KBM-7 (cell line): ENCODE measurements around the gene PRDM16.
"Not testable (repeated sequence)": the region's sequence is repeated elsewhere in the genome, so short reads cannot be mapped to it uniquely, and the experiment has no call there.

ENCODE experiments used
- DNase-seq: peaks from one replicate; pipeline ENCODE4 v3.0.0-alpha.2; 2015
- in situ Hi-C: fragments of 300-500 bp; cut with MboI; formaldehyde crosslinking; loops from 2 replicates; pipeline ENCODE4 v1.14.3; 2020; ENCODE audit warnings: low sequenced_read_pairs, low pct_unique_long_range_greater_than_20kb, mixed read lengths

Gene PRDM16

DNA sequence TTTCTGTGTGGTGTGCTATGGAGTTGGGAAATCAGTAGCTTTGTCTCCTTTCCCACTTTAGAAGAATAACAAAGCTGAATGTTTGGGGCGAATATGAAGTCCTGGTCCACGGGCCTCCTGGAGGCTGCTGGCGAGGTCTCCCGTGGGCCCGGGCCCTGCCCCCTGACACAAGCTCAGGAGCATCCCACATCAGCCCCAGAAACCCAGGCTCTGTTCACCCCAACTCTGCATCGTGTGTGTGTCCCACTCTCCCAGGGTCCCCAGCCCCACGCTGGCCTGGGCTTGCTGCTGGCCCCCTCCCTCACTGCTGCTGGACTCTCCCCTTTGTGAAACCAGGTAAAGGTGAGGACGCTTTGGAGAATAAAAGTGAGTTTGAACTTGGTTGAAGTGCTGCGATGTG, 8.1 kb downstream of the PRDM16 start:
- DNase-seq = no peak
- in situ Hi-C loops = no loop called here

DNA sequence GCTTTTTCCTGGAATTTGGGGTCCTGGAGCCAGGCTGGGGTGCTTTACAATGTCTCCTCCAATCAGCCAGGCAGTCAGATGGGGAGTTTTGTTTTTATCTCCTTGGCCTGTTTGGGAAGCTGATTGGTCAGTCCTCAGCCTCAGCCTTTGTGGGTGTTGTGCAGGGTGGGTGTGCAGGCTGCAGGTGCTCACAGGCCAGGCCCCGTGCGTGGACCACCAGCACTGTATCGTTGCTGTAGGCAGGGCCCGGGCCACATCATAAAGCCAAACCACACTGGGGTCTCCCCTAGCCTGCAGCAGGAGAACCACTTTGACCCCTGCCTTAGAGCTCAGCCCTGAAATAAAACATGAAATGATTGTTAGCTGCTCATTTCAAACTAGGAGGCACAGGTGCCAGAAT, 8.6 kb downstream of the PRDM16 start:
- in situ Hi-C loops = no loop called here
- DNase-seq = no peak

DNA sequence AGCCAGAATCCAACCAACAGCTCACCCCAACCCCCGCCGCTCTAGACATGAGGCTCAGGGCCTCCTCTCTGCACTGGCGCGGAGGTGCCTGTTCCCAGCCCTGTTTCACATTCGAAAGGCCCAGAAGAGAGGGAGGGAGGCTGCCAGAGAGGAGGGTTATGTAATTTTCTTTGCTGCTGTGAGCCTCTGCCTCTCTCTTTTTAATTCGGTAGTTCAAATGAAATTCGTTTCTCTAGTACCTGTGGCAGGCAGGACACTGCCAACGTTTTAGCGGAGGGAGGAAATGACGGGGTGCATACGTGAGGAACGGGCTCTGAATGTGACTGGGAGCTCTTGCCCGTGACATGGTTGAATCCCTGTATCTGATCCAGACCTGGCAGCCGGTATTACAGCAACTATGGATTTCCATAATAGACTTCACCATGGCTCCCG, 9.4 kb downstream of the PRDM16 start:
- DNase-seq = no peak
- in situ Hi-C loops = no loop called here

DNA sequence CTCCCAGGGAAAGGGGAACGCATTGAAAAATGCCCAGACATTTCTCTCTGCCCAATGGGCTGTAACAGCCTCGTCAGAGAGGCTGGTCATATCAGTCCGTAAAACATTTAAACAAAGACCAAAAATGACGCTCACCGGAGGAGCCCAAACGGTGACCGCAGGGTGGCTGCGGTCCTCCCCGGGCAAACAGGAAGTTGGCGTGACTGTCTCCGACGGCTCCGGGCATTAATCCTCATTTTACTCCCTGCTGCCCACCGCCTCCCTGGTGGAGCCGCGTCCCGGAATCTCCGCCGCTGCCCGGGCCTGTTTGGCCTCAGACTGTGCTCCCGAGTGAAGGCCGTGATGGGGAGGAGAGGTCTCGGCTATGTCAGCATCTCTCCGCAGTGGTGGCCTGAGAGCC, 9.9 kb downstream of the PRDM16 start:
- in situ Hi-C loops = no loop called here
- DNase-seq = no peak

DNA sequence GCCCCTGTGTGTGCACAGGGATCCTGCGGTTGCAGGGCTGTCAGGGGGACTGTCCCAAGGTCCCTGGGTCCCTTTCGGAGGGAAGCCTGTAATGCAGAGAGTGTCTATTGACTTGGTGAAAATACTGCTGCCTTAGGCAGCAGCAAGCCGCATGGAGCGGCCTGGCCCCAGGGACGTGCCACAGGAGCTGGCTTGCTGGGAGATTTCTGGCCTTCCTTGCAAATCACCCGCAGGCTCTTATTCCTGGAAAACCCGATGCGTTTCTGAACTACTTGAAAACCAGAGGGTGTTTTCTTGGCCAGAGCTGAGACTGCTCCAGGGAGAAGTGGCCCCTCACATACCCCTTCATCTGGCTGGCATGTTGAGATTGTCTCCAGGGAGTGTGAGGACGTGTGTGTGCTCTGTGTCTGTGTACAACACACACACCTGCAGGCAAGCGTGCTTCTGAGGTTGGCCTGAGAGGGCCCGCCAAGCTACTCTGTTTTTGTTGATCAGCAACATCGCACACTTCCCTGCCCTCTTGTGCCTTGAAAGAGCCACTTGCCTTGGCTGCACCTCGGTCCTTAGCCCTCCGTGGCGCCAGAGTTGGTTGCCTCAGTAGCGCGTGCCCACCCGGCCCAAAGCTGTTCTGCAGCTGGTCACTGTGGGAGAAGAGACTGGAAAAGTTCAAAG, 10.5 kb downstream of the PRDM16 start:
- DNase-seq = no peak
- in situ Hi-C loops = no loop called here

DNA sequence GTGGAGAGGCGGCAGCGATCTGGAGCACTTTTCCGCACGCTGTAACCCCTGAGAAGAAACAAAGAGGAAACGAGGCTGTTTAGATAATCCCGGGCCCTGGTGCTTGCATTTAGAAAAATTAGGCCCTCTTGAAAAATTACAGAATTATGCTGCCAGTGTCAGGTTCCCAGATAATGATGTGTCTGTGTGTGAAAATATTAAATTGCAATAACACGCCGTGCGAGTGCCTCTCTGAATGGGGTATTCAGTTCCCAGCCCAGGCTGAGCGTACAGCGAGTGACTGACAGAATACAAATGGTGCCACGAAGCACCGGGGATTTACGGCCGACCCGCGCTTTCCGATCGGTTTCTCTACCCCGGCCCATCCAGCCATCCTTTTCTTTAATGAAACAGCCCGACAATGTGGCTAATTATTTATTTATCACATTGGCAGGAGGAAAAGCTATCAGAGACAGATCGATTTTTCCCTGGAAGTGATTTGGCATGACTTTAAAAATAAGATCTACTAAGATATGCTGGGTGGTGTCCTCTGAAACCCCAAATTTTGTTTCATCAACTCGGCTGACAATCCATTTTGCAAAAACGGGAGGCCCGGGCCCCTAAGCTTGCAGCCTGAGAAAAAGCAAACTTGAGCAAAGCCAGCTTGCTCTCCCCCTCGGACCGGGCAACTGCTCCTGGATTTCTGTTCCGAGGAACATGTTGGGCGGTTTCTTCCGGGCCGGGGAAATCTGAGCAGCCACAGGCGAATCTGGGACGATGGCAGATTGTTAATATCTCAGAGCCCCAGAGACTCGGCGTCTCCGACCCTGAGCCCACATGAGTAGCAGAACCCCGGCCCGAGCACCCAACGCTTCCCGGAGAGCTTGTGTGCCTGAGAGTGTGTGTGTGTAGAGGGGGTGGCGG, 11.3 kb downstream of the PRDM16 start:
- in situ Hi-C loops = no loop called here
- DNase-seq = no peak

DNA sequence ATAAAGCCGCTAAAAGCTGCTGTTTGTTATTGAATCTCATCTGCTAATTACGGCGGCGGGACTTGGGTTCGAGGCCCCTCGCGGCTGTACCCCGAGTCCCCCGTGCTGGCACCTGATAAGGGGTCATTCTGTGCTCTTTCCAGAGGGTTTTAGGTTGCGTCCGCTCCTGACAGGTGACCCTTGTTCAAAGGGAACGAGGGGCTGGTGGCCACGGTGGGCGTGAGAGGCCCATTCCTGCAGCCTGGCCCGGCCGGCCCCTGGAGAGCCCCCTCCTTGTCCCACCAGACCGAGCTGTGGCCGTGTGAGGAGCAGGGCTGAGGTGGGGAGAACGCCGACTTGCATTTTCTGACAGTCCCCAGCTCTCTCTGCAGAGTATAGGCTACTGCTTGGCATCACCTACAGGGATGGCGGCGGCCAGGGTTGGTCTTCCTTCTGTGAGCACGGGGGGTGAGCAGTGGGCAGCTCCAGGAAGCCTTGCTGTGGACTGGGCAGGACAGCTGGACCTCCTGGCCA, 12.2 kb downstream of the PRDM16 start:
- in situ Hi-C loops = no loop called here
- no peak for DNase-seq

DNA sequence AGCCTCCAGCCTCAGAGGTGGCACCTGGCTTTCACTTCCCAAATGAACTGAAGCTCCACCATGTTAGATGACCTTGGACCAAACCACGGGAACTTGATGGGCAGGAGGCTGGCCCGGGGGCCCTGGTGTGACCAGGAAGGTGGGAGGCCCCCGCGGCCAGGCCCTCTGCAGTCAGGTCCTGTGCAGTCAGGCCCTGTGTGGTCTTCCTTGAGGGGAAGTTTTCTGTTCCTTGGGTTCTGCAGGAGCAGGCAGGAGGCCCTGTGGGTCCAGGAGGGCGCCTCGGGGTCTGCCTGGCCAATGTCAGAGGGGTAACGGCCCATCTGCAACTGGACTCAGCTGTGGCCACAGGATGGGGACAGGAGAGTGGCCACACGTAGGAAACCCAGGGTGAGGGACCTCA, 13.0 kb downstream of the PRDM16 start:
- DNase-seq = no peak
- in situ Hi-C loops = no loop called here

DNA sequence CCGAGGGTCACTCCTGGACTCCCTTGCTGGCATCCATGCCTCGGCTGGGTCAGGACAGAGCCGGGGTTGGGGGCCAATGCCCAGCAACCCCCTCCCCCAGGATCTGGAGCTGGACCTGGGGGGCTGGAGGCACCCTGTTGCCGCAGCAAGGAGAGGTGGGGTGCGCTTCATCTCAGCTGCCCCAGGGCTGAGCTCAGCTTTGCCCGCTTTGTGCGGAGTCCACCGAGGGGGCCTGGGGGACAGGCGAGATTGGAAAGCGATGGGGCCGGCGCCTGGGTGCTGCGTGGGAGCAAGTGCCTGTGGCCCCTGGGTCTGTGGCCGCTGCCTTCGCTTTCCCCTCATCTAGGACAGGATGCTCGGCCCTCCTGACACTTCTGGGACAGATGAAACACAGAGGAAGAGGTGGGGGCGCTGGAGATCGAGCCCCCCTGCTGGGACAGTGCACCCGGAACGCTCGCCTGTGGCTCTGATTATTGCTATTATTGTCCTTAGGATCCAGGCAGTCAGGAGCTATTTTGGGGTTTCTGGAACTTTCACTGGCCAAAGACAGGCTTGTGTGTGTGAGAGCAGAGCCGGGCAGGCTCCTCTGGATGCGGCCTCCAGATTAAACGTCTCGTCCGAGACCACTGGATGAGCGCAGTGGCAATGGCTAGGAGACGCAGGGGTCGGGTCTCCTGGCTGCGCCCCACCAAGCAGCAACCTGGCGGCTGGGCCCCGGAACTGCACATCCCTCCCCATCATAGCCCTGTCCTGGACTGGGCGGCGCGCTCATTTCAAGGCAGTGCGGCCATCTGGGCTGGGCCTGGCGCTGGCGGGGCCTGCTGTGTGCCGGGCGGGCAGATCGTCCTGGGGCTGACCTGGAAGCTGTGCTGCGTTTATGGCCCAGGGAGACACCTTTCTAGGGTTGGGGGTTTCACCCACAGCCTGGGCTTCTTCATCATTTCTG, 13.8 kb downstream of the PRDM16 start:
- no peak for DNase-seq
- in situ Hi-C loops = no loop called here

DNA sequence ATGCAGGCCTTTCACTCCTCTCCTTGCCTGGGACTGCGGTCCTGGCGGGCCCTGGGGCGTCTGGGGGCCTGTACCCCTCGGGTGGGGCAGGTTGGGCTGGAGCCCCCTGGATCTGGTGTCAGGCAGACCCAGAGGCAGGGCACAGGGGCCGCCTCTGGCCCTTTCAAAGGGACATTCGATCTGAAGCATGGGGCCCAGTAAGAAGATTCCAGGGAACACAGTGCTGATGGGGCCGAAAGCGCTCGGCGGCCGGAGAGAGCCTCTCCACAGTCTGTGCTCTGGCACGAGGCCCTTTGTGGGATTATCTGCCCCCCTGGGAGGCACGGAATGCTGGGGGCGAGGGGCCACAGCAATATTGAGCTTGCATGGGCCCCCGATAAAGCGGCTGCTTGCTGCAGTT, 15.2 kb downstream of the PRDM16 start:
- in situ Hi-C loops = no loop called here
- DNase-seq = no peak

DNA sequence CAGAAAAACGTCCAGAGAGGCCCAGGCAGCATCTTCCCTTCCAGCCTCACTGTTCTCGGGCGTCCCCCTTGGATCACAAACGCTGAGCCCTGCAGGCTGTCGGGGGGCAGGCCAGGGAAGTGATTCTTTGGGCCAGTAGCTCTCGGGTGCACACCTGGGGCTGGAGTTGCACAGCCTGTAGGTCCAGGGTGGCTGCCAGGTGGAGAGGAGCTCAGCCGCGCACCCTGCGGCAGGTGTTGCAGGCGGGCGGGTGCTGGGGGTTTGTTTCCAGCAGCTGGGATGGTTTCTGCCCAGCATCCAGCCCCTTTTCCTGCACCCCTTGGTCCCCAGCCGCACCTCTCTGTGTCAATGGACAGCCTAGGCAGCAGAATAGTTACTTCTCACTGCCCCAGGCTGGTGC, 15.7 kb downstream of the PRDM16 start:
- no peak for DNase-seq
- in situ Hi-C loops = no loop called here

DNA sequence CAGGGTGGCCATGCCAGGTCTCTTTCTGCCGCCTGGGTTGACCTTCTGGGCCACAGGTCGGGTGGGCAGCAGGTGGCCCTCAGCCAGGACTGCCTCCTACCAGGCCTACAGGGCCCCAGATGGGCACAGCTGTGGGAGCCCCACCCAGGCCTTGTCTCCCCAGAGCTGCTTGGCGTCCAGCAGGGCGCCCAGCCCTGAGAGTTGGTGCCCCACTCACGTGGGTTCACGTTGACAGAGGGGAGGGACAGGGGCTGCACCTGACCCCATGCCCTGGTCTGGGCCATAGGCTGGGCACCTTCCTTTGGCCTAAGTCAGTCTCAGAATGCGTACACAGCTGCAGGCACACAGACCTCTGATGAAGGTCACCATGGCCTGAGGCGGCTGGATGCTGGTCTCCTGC, 16.7 kb downstream of the PRDM16 start:
- DNase-seq = no peak
- in situ Hi-C loops = no loop called here

DNA sequence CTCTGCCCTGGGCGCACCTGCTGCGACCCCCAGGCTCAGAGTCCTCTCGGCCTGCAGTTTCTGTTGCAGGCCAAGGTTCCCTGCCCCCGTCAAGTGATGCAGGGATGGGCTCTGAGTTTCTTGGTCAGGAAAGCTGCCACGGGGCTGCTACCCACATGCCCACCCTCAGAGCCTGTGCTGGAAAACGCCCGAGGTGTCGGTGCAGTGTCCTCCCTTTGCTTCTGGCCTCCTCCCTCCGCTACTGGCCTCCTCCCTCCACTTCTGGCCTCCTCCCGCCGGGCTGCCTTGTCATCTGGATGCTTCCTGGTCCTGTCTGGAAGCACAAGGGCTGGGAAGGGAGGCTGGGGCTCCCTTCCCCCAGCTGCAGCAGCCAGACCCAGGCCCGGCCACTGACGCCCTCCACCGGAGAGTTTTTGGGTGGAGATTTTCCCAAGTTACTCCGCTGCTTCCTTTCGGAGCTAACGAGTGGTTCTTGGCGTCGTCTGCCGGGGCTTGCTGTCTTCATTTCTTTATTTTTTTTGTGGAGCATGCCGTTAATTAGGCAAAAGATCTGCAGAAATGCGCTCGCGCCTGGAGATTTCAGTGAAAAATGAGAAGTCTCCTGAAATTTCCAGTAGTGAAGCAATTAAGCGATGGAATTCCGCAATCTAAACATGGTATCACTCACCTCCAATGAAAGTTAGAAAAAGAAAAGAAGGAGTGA, 17.4 kb downstream of the PRDM16 start:
- DNase-seq = no peak
- in situ Hi-C loops = no loop called here

DNA sequence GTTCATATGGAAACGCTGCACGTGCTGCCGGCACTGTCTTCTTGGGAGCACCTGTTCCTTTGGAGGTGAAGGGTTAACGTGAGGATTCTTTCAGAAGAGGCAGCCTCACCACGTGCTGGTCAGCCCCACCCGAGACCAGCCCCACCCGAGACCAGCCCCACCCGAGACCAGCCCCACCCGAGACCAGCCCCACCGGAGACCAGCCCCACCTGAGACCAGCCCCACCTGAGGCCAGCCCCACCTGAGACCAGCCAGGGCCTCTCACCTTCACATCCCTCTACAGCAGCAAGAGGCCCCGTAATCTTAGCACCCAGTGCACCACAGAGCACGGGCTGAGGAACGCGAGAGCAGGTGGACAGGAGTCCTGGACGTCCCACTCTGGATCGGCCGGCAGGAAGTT, 18.0 kb downstream of the PRDM16 start:
- in situ Hi-C loops = no loop called here
- DNase-seq = no peak

DNA sequence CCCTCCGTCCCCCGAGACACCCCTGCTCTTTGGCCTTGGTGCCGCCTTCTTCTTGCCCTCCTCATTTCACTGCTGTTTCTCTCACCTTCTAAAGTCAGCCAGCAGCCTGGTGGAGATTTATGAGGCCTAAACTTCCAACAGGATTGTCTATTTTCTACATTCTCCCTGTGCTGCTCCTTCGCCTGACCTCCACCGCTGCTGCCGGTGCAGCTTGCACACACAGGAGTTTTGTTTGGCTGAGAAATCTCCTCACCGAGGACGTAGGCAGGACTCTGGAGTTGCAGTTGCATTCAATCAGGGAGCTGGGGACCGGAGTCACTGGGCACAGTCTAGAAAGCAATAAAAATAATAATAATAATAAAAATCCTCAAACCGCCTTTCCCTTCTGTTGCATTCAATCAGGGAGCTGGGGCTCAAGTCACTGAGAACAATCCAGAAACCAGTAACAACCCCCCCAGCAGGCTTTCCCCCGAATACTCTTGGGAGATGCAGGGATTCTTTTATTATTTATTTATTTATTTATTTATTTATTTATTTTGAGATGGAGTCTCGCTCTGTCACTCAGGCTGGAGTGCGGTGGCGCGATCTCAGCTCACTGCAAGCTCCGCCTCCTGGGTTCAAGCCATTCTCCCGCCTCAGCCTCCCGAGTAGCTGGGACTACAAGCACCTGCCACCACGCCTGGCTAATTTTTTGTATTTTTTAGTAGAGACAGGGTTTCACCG, 19.1 kb downstream of the PRDM16 start:
- in situ Hi-C loops, DNase-seq: not testable (repeated sequence)

DNA sequence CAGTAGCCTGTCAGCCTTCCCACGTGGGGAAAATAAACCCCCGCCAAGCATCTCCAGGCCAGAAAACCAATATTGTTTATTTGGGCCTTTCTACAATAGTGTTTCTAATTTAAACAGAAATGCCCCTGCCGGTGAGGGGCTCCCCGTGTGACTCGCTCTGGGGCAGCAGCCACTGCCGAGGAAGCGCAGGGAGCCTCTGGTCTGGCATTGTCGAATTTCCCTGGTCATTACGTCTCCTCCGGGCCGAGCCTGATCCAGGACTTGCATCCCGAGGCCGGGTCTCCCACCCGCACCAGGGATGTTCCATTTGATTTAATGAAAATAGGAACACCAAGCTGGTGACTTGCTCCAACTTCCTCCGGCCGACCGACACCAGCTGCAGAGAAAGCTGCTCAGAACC, 20.5 kb downstream of the PRDM16 start:
- no peak for DNase-seq
- in situ Hi-C loops = no loop called here

DNA sequence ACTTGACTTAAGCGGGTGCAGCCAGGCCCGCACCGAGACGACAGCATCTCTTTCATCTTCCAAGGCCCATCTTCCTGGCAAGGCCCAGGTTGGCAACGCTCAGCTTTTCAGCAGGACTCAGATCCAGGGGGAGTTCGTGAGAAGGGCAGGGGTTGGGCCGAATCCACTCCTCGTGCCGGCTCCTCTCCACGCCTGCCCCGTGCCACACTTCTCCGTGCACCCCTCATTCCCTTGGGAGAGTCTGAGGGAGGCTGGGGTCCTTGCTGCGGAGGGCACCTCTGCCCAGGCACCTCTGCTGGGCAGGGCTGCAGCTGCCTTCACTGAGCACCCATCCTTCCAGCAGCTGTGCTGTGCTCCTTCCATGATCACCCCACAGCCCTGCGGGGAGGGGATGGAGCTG, 22.3 kb downstream of the PRDM16 start:
- in situ Hi-C loops = no loop called here
- no peak for DNase-seq

DNA sequence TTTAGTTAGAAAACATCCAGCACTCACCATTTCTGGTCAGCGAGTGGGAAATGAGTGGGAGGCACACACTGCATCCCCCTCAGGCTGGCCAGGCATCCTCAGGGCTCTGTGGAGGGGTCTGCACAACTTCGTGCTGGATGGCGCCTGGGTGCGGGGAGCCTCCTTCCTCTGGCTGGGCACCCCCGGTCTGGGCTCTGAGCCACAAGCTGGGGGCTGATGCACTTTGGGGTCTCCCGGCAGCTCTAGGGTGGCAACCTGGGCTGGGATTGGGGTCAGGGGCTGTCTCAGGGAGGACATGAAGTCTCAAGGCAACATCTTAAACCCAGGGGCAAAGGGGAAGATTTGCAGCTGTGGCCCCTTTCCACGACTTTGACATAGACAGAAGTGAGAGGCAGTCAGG, 23.5 kb downstream of the PRDM16 start:
- DNase-seq = no peak
- in situ Hi-C loops = no loop called here
